B cell (primary cell): ENCODE measurements around the gene MREG. TPM values are rescaled to one million over a fixed set of nuclear protein-coding genes. Genes with fewer than 3 reads are reported as not detected.

Source experiments
- ATAC-seq: fragments of 200-7000 bp; cut with Tn5 transposase; one replicate; pipeline ENCODE4 v1.10.0; 2021; ENCODE audit warnings: low read depth, mild to moderate bottlenecking, moderate number of reproducible peaks, moderate library complexity
- CTCF ChIA-PET: fragments of 350-600 bp; sonication (Branson Sonifier 250); formaldehyde crosslinking; loops from one replicate; lab custom pipeline; 2021; ENCODE audit warnings: antibody characterized with exemption, inconsistent platforms; lab: Charles Lee
- POLR2A ChIA-PET: fragments of 350-600 bp; sonication (Branson Sonifier 250); formaldehyde crosslinking; loops from one replicate; lab custom pipeline; 2021; ENCODE audit warnings: antibody characterized with exemption; lab: Charles Lee
- DNase-seq: peaks from one replicate; pipeline ENCODE4 v3.0.0; 2013
- H2AFZ ChIP-seq: 2 replicates; pipeline ENCODE4 v1.6.1; 2012; ENCODE audit warnings: mild to moderate bottlenecking, low read depth, low read length; ENCODE audit not compliant: insufficient read depth, poor library complexity, severe bottlenecking
- H3K27ac ChIP-seq, 2 donors: 1 replicate in 1 of 2; 2 replicates in 1 of 2; pipeline ENCODE4 v1.5.1; 2012 to 2013; ENCODE audit warnings: low read length in 2 of 2, mild to moderate bottlenecking in 2 of 2, moderate library complexity in 1 of 2
- H3K27me3 ChIP-seq, 4 experiments: fragments of 200-600 bp in 1 of 4; sonication (generic) in 1 of 4; replicated peaks in 1 of 4; 1 replicate in 2 of 4; 2 replicates in 2 of 4; pipeline versions ENCODE4 v1.6.1 to v1.7.0; 2013 to 2016; ENCODE audit warnings: low read length in 3 of 4, mild to moderate bottlenecking in 2 of 4, mixed read lengths in 1 of 4, moderate library complexity in 1 of 4; ENCODE audit not compliant: insufficient read depth in 4 of 4, control insufficient read depth in 3 of 4; ENCODE audit errors: control extremely low read depth in 1 of 4
- H3K36me3 ChIP-seq, 2 experiments: replicated peaks in 1 of 2; 1 replicate in 1 of 2; 2 replicates in 1 of 2; pipeline versions ENCODE4 v1.6.1 to v1.7.1; 2013; ENCODE audit warnings: low read length in 1 of 2; ENCODE audit not compliant: insufficient read depth in 2 of 2, control insufficient read depth in 1 of 2; ENCODE audit errors: control extremely low read depth in 1 of 2, extremely low read depth in 1 of 2
- H3K4me1 ChIP-seq, 2 donors: fragments of 200-600 bp in 1 of 2; sonication (generic) in 1 of 2; 1 replicate in 1 of 2; 2 replicates in 1 of 2; pipeline versions ENCODE4 v1.5.1 to v1.6.1; 2013 to 2017; ENCODE audit warnings: low read length in 2 of 2; ENCODE audit not compliant: control insufficient read depth in 2 of 2, insufficient read depth in 2 of 2
- H3K4me2 ChIP-seq: replicated peaks from 2 replicates; pipeline ENCODE3; 2012; ENCODE audit warnings: mild to moderate bottlenecking, low read depth, low read length; ENCODE audit not compliant: poor library complexity, severe bottlenecking
- H3K4me3 ChIP-seq, 5 experiments: fragments of 200-600 bp in 1 of 5; sonication (generic) in 1 of 5; 1 replicate in 3 of 5; 2 replicates in 2 of 5; pipeline versions ENCODE4 v1.5.1 to v1.7.0; 2011 to 2016; ENCODE audit warnings: low read length in 4 of 5, mild to moderate bottlenecking in 4 of 5, low read depth in 2 of 5, control low read depth in 1 of 5, moderate library complexity in 1 of 5; ENCODE audit not compliant: insufficient read depth in 1 of 5; ENCODE audit errors: control extremely low read depth in 1 of 5, extremely low read depth in 1 of 5
- H3K79me2 ChIP-seq: fragments of 200-600 bp; sonication (generic); one replicate; pipeline ENCODE4 v1.6.0; 2016; ENCODE audit warnings: low read length; ENCODE audit not compliant: control insufficient read depth, insufficient read depth
- H3K9ac ChIP-seq: fragments of 200-600 bp; sonication (generic); 2 replicates; pipeline ENCODE4 v1.6.1; 2017; ENCODE audit warnings: mild to moderate bottlenecking, low read length, moderate library complexity
- H3K9me3 ChIP-seq, 3 donors: one replicate each; pipeline versions ENCODE4 v1.6.1 to v1.7.1; 2013; ENCODE audit warnings: low read length in 2 of 3; ENCODE audit not compliant: control insufficient read depth in 2 of 3, insufficient read depth in 1 of 3; ENCODE audit errors: control extremely low read depth in 1 of 3
- H4K20me1 ChIP-seq: 2 replicates; pipeline ENCODE4 v1.6.0; 2012; ENCODE audit warnings: mild to moderate bottlenecking, low read length; ENCODE audit not compliant: insufficient read depth, control insufficient read depth, poor library complexity, severe bottlenecking
- H3K27ac Mint-ChIP-seq: one replicate; pipeline ENCODE4 v1.8.0; 2021; ENCODE audit warnings: mixed read lengths
- H3K27me3 Mint-ChIP-seq: one replicate; pipeline ENCODE4 v1.8.0; 2021; ENCODE audit warnings: mixed read lengths
- H3K4me1 Mint-ChIP-seq: one replicate; pipeline ENCODE4 v1.8.0; 2021; ENCODE audit warnings: mixed read lengths
- H3K4me3 Mint-ChIP-seq: one replicate; pipeline ENCODE4 v1.8.0; 2021; ENCODE audit warnings: mixed read lengths
- H3K9me3 Mint-ChIP-seq: one replicate; pipeline ENCODE4 v1.8.0; 2022; ENCODE audit warnings: mixed read lengths; ENCODE audit not compliant: insufficient read depth
- EZH2 ChIP-seq: IDR thresholded peaks from 2 replicates; pipeline ENCODE4 v1.6.1; 2012; ENCODE audit warnings: borderline replicate concordance, low read depth, mild to moderate bottlenecking, moderate library complexity, low read length; ENCODE audit not compliant: insufficient read depth, poor library complexity, severe bottlenecking
- WGBS: methylation state at CpG from one replicate; pipeline ENCODE4 v1.1.5; 2013; ENCODE audit warnings: missing lambda C conversion rate; ENCODE audit not compliant: insufficient coverage; 5-methylcytosine and 5-hydroxymethylcytosine counted together
- intact Hi-C: fragments of 100-400 bp; cut with micrococcal nuclease; formaldehyde crosslinking; loops from one replicate; pipeline ENCODE4 v1.10.0; 2022
- polyA plus RNA-seq: library from polyadenylated mRNA; depleted of rRNA; stranded (reverse); fragments of >200 nt; gene quantifications from 2 replicates; pipeline ENCODE4 v1.2.3, GENCODE V29; 2012
- total RNA-seq, 2 donors: library from RNA; stranded (reverse); fragments of 120-200 nt in 1 of 2; gene quantifications; 1 replicate in 1 of 2; 2 replicates in 1 of 2; pipeline versions ENCODE4 v1.2.3 to v1.2.4, GENCODE V29; 2013 to 2022
- TF ChIP-seq, protein P1 (sequence below): fragments of 200-600 bp; IDR thresholded peaks from one replicate; pipeline ENCODE4 v1.8.0; 2022; ENCODE audit warnings: antibody characterized with exemption, mild to moderate bottlenecking

The MREG gene
- total and polyA plus RNA-seq, 2 donors (not counting 1 experiment from before 2014, with no cell fraction given), result 2.1 to 5.7 TPM

DNA sequence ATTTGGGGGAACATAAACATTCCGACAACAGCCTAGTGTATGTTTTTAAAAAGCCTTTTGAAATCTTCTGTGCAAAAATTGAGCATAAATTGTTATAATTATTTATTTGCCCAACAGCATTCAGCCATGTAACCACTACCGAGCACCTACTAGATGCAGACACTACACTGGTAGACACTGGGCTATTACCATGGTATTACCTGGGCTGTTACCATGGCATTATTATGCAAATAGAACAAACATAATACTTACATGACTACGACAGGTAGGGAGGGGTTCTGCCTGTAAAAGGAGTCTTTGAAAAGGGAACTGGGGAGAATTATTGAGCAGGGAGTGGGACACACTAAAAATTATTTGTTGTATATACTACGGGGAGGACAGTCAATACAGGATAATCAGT is 116.4 kb downstream of the MREG start:
- no peak overlapping the region for H3K4me3 ChIP-seq
- no peak overlapping the region for H2AFZ ChIP-seq
- DNase-seq, result no peak
- WGBS, result 100% methylated on average over 1 of the region's 4 CpGs
- H3K9me3 ChIP-seq, result peaks cover 0 to 3% (median 0%) of the 10 kb centered on the region in 3 donors
- no peak overlapping the region for H3K27ac ChIP-seq
- no peaks in the 10 kb centered on the region for H3K36me3 ChIP-seq
- no peaks in the 10 kb centered on the region for H3K9me3 Mint-ChIP-seq
- no peaks in the 10 kb centered on the region for H4K20me1 ChIP-seq
- H3K4me3 Mint-ChIP-seq, result no peak overlapping the region
- no peak for ATAC-seq
- no peak for TF ChIP-seq EZH2
- peaks cover 16% of the 10 kb centered on the region for H3K27me3 Mint-ChIP-seq
- peaks cover 3% of the 10 kb centered on the region for H3K4me1 Mint-ChIP-seq
- no peak overlapping the region for H3K27ac Mint-ChIP-seq
- POLR2A ChIA-PET, result no interaction called here
- CTCF ChIA-PET, result no interaction called here
- no peaks in the 10 kb centered on the region for H3K79me2 ChIP-seq
- no peak overlapping the region for H3K4me2 ChIP-seq
- H3K4me1 ChIP-seq, result no peaks in the 10 kb centered on the region
- no peaks in the 10 kb centered on the region for H3K27me3 ChIP-seq
- intact Hi-C loops, result no loop called here
- no peak overlapping the region for H3K9ac ChIP-seq

DNA sequence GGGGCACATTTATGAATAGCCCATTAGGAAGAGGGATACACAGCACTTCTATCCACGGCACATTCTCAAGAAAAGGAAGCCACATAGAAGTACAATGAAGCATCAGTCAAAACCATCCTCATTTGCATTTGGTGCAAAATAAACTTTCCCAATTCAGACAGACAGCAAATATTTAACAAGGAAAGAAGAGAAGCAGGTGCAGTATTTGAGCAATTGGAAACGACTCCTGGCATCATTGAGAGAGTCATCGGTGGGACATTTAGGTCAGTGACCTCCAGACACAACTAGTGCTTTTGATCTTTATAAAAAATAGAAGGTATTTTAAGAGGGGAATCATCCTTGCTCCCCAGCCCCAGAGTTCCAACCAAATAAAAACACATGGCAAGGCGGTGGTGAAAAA is 118.0 kb downstream of the MREG start:
- H3K27me3 Mint-ChIP-seq, result peaks cover 15% of the 10 kb centered on the region
- POLR2A ChIA-PET, result no interaction called here
- CTCF ChIA-PET, result no interaction called here
- ATAC-seq, result no peak
- H3K27ac Mint-ChIP-seq, result no peak overlapping the region
- H3K9me3 ChIP-seq, result peaks cover 0 to 3% (median 0%) of the 10 kb centered on the region in 3 donors
- H3K9me3 Mint-ChIP-seq, result no peaks in the 10 kb centered on the region
- intact Hi-C loops, result no loop called here
- no peaks in the 10 kb centered on the region for H3K27me3 ChIP-seq
- DNase-seq, result no peak
- no peaks in the 10 kb centered on the region for H4K20me1 ChIP-seq
- TF ChIP-seq, protein P1, sequence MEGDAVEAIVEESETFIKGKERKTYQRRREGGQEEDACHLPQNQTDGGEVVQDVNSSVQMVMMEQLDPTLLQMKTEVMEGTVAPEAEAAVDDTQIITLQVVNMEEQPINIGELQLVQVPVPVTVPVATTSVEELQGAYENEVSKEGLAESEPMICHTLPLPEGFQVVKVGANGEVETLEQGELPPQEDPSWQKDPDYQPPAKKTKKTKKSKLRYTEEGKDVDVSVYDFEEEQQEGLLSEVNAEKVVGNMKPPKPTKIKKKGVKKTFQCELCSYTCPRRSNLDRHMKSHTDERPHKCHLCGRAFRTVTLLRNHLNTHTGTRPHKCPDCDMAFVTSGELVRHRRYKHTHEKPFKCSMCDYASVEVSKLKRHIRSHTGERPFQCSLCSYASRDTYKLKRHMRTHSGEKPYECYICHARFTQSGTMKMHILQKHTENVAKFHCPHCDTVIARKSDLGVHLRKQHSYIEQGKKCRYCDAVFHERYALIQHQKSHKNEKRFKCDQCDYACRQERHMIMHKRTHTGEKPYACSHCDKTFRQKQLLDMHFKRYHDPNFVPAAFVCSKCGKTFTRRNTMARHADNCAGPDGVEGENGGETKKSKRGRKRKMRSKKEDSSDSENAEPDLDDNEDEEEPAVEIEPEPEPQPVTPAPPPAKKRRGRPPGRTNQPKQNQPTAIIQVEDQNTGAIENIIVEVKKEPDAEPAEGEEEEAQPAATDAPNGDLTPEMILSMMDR, result no peak
- no peak for TF ChIP-seq EZH2
- no peaks in the 10 kb centered on the region for H3K79me2 ChIP-seq
- H2AFZ ChIP-seq, result no peak overlapping the region
- no peak overlapping the region for H3K4me3 ChIP-seq
- no peak overlapping the region for H3K9ac ChIP-seq
- H3K4me1 ChIP-seq, result no peaks in the 10 kb centered on the region
- no peaks in the 10 kb centered on the region for H3K36me3 ChIP-seq
- H3K4me3 Mint-ChIP-seq, result no peak overlapping the region
- no peaks in the 10 kb centered on the region for H3K4me1 Mint-ChIP-seq
- H3K4me2 ChIP-seq, result no peak overlapping the region
- no peak overlapping the region for H3K27ac ChIP-seq
- WGBS, result no CpG with 5 or more reads among the region's 4 CpGs

Other genes starting within 250 kb of the MREG start
- gene PECR, start 68.3 kb upstream of the MREG start, total RNA-seq, result 15.6 and 16.5 TPM in 2 replicates
- 8.7 and 9.5 TPM in 2 replicates for gene PECR, start 68.3 kb upstream of the MREG start, polyA plus RNA-seq
- 0.84 and 1.2 TPM in 2 replicates for gene TMEM169, start 68.4 kb upstream of the MREG start, total RNA-seq
- gene TMEM169, start 68.4 kb upstream of the MREG start, polyA plus RNA-seq, result 0.28 and 0.75 TPM in 2 replicates
- 198 and 216 TPM in 2 replicates for gene XRCC5, start 95.8 kb upstream of the MREG start, total RNA-seq
- 45.5 and 49.4 TPM in 2 replicates for gene XRCC5, start 95.8 kb upstream of the MREG start, polyA plus RNA-seq